ENCODE data around the gene UBAC2.

Gene UBAC2

DNA sequence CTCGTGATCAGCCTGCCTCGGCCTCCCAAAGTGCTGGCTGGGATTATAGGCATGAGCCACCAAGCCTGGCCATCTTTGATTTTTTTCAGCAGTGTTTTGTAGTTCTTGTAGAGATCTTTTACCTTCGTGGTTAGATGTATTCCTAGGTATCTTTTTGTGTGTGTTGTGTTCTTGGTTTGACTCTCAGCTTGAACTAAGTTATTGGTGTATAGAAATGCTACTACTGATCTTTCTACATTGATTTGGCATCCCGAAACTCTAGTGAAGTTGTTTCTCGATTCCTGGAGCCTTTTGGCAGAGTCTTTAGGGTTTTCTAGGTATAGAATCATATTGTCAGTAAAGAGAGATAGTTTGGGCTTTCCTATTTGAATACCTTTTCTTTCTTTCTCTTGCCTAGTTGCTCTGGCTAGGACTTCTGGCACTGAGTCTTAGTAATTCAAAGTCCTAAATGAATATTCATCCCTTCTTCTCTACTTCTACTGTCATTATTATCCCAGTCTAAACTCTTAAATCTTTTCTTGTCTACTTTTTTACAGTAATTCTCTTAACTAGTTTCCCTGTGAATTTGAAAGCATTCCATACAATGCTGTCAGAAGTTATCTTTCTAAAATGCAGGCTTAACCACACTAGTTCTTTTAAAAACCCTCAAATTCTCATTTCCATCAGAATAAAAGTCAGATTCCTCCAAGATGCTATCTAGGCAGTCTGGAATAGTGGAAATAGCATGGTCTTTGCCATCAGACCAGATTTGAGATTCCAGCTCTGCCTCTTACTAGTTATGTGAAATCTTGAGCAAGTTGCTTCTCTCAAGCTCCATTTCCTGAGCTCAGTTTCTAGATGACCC, 50.5 kb downstream of the UBAC2 start:
- no peak for DNase-seq

DNA sequence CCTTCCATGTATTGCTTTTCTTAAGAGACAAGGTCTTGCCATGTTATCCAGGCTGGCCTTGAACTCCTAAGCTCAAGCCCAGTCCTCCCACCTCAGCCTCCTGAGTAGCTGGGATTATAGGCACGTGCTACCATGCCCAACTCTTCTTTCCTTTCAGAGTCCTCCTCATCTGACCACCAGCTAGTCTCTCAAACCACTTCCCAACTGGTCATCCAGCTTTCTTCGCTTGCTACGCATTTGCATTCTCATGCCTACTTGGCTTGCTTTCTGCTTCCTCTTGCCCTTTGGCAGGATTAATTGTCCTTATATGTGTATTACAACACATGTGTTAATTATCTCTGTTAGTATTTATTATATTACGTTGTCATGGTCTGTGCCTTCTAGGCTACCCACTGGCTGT, 51.3 kb downstream of the UBAC2 start:
- DNase-seq, result no peak

DNA sequence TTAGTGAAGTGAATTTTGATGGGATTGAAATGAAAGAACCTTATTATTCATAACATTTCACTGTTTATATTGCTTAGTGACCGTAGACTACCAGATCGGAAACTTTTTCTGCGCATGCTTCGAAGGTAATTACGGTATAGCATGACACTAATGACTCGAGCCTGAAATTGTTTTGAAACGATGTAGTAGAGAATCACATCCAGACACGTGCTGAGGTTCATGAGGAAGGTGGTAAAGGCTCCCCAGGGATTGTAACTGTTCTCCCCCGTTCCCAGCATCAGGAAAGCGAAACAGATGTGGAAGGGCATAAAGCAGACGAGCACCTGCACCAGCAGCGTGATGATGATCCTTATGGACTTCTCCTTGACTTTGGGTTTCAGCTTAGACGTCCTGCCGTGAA, 54.2 kb downstream of the UBAC2 start:
- DNase-seq, result peak; percentile 24

DNA sequence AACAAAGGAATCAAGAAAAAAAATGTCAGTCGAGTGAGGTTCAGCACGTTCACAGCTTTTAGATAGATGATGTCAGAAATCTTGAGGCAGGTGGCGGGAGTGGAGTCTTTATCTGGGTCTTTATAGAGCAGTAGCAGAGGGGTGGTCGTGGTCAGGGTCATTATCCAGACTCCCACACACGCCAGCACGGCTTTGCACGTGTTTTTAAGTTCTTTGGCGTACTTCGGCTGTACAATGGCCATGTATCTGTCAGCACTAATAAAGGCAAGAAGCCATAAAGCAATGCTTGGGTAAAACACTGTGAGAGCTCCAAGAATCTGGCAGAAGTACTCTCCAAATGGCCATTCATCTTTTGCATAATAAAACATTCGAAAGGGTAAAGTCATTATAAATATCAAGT, 54.6 kb downstream of the UBAC2 start:
- DNase-seq, result no peak

DNA sequence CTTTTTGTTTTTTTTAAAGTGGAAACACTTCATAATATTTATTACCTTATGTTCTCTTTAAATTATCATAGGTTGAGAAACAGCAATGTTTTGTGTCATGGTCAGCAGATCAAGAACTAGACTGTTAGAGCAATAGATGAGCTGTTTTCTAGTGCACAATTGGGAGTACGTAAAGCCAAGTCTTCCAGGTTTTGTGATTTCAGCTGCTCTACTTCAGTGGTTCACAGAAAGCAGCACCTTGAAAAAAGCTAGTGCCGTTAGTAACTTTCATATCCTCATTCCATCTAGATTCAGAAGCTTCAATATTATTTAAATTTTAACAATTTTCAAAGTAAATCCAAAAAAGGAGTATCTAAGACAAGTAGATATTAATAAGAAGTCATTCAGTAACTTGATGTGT, 55.6 kb downstream of the UBAC2 start:
- no peak for DNase-seq

DNA sequence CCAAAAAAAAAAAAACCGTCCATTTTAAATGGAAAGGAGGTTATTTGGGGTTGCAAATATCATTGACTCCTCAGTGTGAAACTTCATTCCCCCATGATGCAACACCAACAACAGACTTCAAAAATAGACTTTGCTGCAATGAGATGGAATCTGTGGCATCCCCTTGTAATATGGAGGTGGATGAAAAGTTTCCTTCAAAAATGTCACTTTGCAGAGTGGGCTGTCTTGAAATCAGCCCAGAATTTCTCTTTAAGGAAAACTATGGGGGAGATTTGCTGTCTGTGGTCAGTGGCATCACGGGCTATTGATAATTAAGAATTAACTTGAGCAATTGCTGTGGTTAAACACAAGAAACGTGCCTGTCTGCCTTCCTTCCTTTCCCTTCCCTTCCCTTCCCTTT, 56.1 kb downstream of the UBAC2 start:
- DNase-seq, result peak; percentile 83

DNA sequence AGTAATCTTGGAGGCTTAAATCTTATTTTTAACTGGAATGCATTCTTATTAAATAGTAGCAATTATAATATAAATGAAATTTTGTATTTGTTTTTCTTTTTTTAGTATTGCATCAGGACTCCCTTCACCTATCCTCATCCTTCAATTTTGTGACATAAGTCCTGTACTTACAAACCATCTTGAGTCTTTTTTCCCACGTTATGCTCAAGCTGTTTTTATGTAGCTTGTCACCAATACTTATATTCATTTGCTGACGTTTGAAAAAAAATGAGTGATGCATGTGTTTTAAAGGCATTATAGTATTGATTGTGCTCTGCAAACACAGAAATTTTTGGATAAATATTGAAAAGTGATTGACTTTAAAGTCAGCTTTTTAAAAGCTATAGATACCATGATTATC, 56.6 kb downstream of the UBAC2 start:
- DNase-seq, result no peak

DNA sequence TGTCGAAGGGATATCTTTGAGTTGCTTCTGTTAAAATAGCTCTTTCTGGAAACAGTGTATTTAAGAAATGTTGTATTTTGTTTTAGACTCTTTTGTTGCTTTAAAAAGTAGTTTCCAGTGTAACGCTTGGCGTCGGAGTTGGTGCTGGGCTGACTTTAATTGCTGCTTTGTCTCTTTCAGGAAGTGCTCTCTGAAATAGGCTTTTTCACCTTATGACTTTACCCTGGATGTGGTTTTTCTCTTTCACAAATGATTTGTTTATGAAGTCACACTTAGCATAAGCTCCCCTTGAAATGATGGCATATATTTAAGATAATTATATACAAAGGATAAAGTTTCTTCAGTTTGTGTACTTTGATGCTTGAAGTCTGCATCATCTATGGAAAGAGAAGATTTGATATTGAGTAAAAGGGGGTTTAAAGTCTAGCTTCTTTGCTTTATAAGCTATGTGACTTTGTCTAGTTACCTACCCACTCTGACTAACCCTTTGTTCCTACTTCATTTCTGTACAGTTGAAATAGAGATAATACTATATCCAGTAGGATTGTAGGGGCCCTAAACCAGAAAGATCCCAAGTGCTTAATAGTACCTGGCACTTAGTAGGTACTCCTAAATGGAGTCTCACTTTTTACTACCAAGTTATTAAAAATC, 57.7 kb downstream of the UBAC2 start, which contains the start of gene GPR18:
Gene GPR18 (minus strand): TSS at position 170 of the 651 bp plus-strand sequence. CDS start 2,507 bp downstream, outside the sequence.
- no peak for DNase-seq

DNA sequence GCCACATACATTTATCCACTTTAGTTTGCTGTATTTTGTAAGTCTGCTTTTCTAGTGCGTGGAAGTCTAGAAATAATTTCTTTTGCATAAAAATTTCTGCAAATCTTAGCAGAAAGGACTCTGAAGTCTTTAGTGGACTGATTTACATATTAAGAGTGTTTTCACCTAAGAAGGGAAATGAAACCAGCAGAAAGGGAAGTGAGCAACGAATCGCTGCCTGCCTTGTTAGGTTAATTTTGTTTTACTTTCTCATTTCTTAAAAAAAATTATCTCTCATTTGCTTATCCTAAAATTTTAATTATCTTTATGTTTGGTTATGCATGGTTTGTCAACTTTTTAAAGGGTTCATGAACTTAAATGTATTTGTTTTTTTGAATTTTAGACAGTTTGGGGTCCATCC, 58.3 kb downstream of the UBAC2 start:
- no peak for DNase-seq

DNA sequence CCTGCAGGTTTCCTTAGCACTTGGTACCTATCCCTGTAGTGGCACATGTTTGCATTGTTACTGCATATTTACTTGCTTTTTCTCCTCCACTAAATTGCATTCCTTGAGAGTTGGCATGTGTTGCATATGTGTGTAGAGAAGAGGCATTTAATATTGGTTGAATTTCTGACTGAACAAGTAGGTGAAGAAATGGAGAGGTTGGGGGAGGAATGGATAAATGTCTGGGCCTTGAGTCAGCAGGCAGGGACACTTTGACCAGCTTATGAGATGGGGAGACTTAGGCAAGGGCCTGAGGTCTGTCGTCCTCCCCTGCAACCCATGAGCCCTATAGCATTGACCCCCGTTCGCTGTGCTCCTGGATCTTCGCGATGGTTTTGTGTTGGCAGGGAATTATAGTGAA, 59.6 kb downstream of the UBAC2 start:
- DNase-seq, result peak; percentile 15

DNA sequence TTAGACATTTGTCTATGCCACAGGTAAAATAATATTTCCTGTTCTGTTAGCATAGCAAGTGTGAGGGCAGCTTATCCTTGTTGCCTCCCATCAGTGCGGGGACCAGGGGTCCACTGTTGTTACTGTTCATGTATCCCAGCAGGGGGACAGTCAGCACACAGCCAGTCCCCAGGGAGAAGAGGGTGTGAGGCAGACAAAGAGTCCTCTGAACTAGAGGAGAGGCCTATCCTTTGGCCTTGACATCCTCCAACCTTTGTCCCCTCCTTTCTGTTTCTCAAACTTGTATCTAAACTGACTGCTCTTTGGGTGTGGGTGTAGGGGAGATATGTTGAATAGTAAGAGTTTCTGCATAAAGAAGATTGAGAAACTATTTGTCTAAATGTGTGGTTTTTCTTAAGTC, 60.4 kb downstream of the UBAC2 start:
- no peak for DNase-seq

DNA sequence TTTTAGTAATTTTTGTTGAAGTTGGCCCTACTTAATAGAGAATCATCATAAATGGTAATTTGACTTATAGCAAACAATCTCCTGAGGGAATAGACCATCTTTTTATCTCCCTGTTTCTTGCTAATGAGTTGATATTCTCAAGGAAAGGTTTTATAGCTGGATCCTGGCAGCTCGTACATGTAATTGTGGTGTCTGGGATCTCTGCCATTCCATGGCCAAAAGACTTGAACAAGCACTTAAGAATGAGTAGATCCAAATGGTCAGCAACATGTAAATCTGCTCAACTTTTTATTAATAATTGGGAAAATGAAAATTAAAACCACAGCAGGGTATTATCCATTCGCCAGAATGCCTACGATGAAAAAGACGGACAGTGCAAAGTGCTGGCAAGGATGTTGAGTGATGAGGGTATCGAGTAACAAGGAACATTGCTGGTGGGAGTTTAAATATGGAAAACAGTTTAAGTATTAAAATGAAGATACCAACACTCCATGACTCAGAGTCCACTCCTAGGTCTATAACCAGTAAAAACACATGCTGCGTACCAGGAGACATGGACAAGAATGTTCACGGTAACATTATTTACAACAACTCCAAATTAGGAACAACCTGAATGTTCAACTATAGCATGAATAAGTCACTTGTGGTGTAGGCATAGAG, 62.6 kb downstream of the UBAC2 start:
- DNase-seq, result no peak

DNA sequence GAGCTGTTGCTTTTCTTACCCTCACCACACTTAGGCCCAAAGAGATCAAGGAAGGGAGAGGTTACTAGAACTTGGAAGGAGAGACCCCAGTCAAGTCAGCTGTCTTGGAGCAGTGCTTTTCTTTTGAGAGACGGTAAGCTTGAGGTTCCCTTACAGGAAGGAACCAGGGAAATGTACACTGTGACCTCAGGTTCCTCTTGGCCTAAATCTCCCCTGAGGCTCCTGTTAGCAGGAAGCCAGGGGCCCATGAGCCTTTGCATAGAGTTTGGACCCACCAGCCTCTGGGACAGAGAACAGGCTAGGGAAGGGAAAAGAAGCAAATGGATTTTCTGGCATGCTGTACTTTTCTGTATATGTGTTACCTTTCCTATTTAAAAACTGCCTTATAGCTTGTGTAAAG, 63.4 kb downstream of the UBAC2 start:
- DNase-seq, result no peak

DNA sequence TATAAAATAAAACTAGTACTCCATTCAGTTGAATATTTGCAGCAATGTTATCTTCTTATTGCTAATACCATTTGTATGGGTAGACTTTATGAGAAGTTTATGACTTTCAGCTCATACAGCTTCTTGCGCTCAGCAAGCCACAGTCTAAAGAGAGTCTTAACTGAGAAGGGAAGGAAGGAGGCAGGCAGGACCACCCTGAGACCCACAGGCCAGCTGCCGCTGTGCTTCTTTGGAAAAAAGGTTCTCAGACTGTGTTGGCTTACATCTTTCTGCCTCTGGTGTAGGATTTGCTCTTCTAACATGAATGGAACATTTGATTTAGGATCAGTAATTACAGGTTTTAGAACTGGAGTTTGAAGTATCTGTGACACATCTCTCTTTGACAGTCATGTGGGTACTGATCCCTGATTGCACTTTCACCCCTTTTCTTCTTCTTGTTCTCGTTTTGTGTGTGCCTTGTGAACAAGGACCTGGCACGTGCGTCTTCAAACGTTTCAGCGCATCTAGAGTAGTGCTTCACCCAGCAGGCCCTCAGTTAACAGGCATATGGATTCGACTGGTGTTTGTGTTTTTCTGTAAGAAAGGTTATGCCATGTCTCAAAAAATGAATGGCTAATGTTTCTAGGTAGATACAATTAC, 64.6 kb downstream of the UBAC2 start:
- DNase-seq, result no peak

DNA sequence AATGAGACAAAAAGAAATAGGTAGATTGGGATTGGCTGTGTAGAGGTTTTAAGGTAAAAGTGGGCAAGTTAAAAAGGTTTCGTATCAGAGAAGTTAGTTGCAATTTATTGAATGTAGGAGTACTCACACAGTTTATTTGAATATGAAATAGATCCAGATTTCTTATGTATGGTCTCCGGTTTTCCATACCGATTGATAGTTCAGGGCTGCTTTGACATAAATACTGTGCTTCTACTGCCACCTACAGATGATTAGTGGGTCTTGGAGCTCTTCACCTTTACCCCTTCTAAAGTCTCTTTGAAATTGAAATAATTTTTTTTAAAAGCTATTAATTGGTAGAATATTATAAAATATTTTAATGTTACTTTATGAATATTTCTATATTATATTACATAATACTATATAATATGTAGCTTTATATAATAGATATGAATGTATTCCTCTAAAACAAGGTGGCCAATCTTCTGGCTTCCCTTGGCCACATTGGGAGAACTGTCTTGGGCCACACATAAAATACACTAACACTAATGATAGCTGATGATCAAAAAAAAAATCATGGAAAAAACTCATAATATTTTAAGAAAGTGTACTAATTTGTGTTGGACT, 65.3 kb downstream of the UBAC2 start:
- DNase-seq, result peak; percentile 64

DNA sequence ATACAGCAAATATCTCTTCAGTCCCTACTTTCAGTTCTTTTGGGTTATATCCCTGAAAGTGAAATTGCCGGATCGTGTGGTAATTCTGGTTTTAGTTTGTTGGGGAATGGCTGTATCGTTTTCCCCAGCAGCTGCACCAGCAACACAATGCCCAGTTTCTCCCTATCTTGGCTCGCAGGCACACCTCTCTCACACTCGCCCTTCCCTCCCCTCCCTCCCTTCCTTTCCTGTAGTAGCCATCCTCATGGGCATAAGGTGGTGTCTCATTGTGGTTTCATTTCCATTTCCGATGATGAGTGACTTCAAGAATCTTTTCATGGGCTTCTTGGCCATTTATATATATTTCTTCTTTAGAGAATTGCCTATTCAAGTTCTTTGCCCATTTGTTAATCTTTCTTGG, 66.2 kb downstream of the UBAC2 start:
- no peak for DNase-seq

DNA sequence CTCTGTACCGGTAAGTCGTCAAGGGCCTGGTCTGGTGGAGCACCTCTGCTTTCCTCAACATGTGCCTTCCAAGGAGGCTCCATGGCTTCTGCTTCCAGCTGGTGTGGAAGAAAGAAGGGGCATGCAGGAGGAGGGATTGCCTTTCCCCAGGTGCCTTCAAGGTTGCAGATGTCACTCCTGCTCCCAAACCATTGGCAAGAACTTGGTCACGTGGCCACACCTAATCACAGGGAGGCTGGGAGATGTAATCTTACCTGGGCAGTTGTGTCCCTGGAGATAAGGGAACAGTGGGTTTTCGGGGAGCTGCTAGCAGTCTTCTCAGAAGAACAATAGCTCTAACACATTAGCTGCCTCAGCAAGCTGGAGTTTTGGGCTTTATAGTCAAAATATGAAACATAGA, 67.3 kb downstream of the UBAC2 start:
- no peak for DNase-seq

DNA sequence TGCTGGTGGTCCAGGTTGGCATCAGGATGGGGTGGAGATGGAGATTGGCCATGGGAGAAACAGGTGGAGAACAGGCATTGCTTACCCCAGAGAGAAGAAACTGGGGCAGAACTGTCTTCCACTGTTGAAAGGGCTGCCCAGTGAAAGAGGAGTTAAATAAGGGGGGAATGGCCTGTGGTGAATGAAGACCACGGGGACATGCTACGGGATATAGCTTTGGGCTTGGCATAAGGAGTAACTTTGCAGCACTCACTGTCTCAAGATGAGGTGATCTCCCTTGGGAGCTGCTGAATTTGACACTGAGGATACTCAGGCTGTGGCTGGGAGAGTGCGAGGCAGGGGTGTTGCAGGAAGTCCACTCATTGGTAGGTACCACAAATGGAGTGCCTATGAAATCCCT, 68.2 kb downstream of the UBAC2 start:
- no peak for DNase-seq

DNA sequence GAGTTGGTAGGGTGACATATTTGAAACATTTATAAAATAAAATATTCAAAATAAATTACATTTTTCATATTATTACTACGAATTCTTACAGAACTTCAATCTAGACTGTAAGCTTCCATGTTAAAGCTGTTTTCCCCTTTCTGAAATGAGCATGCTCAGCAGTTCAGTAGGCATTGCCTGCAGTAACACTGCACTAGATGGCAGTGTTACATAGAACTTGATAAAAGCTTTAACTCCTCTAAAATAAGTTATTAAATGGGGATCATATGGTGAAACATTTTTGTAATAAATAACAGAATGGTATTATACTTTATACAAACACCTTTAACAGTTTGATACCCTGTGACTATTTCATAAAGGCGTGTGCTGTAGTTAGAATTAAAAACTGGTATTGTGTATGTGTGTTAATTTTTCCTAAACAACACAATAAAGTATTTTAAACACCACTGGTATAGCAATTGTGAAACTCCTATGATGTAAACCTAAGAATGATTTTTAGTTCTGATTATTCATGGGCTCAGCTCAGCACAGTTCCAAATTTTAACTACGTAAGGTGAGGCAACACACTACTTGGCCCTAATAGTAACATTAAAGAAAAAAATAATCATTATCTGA, 69.1 kb downstream of the UBAC2 start:
- peak; percentile 68 for DNase-seq

DNA sequence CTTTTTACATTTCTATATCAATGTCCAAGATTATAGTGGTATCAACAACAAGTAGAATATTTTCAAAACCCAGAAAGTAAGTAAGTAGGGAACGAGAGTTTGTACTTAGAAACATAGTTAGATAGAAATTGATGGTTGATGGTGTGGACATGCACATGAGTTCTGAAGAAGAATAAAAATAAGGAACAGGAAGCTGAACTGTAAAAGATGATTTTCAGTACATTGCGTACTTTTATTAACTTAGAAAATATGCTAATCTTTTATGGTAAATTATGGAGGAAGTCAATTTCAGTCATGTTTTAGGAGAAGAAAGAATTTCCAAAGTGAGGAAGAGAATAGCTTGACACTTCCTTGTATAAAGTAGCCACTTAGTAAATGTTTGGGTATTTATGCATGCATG, 69.9 kb downstream of the UBAC2 start:
- DNase-seq, result no peak

DNA sequence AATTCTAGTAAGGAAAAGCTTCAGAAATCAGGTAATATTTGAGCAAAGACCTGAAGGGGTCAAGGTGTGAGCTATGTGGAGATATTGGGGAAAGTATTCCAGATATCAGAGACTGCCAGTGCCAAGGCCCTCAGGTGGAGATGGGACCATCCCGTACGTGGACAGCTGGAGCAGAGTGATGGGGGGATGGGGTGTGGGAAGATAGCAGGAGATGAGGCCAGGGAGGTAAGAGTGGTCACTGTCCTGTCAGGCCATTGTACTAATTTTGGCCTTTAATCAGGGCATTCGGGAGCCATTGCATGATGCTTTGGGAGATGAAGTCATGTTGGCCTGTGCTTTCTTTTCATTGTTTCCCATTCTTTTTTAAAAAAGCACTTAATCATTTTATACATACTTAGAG, 70.6 kb downstream of the UBAC2 start:
- DNase-seq, result no peak

DNA sequence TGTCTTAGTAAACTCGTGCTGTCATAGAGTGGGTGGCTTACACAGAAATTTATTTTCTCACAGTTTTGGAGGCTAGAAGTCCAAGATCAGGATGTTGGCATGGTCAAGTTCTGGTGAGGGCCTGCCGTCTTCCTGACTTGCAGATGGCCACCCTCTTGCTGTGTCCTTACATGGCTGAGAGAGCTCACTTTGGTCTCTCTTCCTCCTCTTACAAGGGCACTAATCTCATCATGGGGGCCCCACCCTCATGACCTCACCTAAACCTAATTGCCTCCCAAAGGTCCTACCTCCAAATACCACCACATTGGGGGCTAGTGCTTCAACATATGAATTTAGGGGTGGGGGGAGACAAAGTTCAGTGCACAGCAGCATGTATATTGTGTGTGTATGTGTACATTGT, 71.8 kb downstream of the UBAC2 start:
- no peak for DNase-seq

DNA sequence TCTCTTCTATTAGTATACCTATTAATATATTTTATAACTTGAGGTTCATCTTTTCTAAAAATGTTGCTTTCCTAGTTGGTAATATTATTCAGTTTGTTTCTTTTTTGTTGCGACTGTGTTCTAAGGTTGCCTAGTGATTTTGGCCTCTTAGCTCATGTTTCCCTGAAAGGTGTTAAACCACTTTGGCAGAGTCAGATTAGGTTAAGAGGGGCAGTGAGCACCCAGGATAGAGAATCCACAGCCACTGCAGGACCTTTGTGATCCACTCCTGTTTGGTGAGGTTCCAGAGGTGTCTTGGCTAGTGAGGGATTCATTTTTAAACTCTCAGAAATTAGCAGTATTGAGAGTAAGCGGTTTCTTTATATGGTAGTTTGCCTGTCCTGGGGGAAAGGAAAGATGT, 72.5 kb downstream of the UBAC2 start:
- no peak for DNase-seq

All from fibroblast of upper back skin (primary cell).